H1 (cell line): ENCODE data around the gene CAPN7. TPM values are rescaled to one million over a fixed set of nuclear protein-coding genes. Genes with fewer than 3 reads are reported as not detected.

Source experiments
- CTCF ChIA-PET: fragments of 300-600 bp; sonication (Branson Sonifier 250); formaldehyde crosslinking; loops from one replicate; lab custom pipeline; 2021; ENCODE audit not compliant: partially characterized antibody; lab: Charles Lee
- POLR2A ChIA-PET: fragments of 300-600 bp; sonication (Branson Sonifier 250); formaldehyde crosslinking; loops from one replicate; lab custom pipeline; 2021; ENCODE audit warnings: inconsistent platforms; ENCODE audit not compliant: partially characterized antibody; lab: Charles Lee
- DNase-seq, 2 experiments: peaks; one replicate each; pipeline versions ENCODE4 v3.0.0 to v3.0.0-alpha.2; 2010 to 2022; ENCODE audit warnings: low spot score in 2 of 2, low read depth in 1 of 2, mixed read lengths in 1 of 2
- FAIRE-seq: peaks from 2 replicates; lab custom pipeline; 2011; peaks lifted over from hg19 to GRCh38; lab: Jason Lieb, UNC
- H2AFZ ChIP-seq: 2 replicates; pipeline ENCODE4 v1.8.1; 2012; ENCODE audit warnings: low read length, inconsistent platforms
- H2AK5ac ChIP-seq: 2 replicates; pipeline ENCODE4 v1.6.1; 2013; ENCODE audit warnings: low read depth, low read length
- H2BK120ac ChIP-seq: replicated peaks from 2 replicates; pipeline ENCODE3; 2013; ENCODE audit warnings: low read depth, low read length, inconsistent platforms
- H2BK12ac ChIP-seq: 2 replicates; pipeline ENCODE4 v1.6.1; 2013; ENCODE audit warnings: low read depth, low read length
- H2BK15ac ChIP-seq: 2 replicates; pipeline ENCODE4 v1.6.1; 2013; ENCODE audit warnings: low read length
- H2BK20ac ChIP-seq: 2 replicates; pipeline ENCODE4 v1.6.1; 2013; ENCODE audit warnings: low read length
- H2BK5ac ChIP-seq: 2 replicates; pipeline ENCODE4 v1.6.1; 2013; ENCODE audit warnings: low read depth, low read length
- H3K14ac ChIP-seq: 2 replicates; pipeline ENCODE4 v1.6.1; 2013; ENCODE audit warnings: inconsistent platforms; ENCODE audit not compliant: insufficient read length
- H3K18ac ChIP-seq: 2 replicates; pipeline ENCODE4 v1.6.1; 2013; ENCODE audit warnings: low read length; ENCODE audit errors: extremely low read depth
- H3K23ac ChIP-seq: 2 replicates; pipeline ENCODE4 v1.6.1; 2013; ENCODE audit warnings: inconsistent platforms; ENCODE audit not compliant: insufficient read length
- H3K23me2 ChIP-seq: 2 replicates; pipeline ENCODE4 v1.6.1; 2013; ENCODE audit warnings: low read depth, low read length
- H3K27ac ChIP-seq: 2 replicates; pipeline ENCODE4 v1.6.1; 2011; ENCODE audit warnings: low read depth, low read length, inconsistent platforms
- H3K27me3 ChIP-seq, 4 experiments: replicated peaks in 1 of 4; 1 replicate in 1 of 4; 2 replicates in 3 of 4; pipeline versions ENCODE4 v1.6.1 to v1.8.1; 2011 to 2013; ENCODE audit warnings: low read length in 3 of 4, mild to moderate bottlenecking in 3 of 4, inconsistent platforms in 2 of 4, mixed read lengths in 2 of 4, moderate library complexity in 1 of 4; ENCODE audit not compliant: control insufficient read depth in 3 of 4, insufficient read depth in 3 of 4; ENCODE audit errors: extremely low read depth in 1 of 4
- H3K36me3 ChIP-seq, 4 experiments: 2 replicates each; pipeline versions ENCODE4 v1.6.1 to v1.8.1; 2011 to 2013; ENCODE audit warnings: mild to moderate bottlenecking in 4 of 4, low read length in 3 of 4, moderate library complexity in 2 of 4, control low read depth in 1 of 4, inconsistent platforms in 1 of 4; ENCODE audit not compliant: insufficient read depth in 4 of 4, control insufficient read depth in 2 of 4
- H3K4ac ChIP-seq: replicated peaks from 2 replicates; pipeline ENCODE3; 2013; ENCODE audit warnings: low read length, low read depth, mixed read lengths, inconsistent platforms; ENCODE audit not compliant: insufficient read length
- H3K4me1 ChIP-seq, 4 experiments: replicated peaks in 1 of 4; 1 replicate in 1 of 4; 2 replicates in 3 of 4; pipeline versions ENCODE4 v1.6.1 to v1.8.1; 2011 to 2013; ENCODE audit warnings: low read length in 3 of 4, inconsistent platforms in 2 of 4, mixed read lengths in 1 of 4; ENCODE audit not compliant: insufficient read depth in 4 of 4, control insufficient read depth in 3 of 4
- H3K4me2 ChIP-seq, 2 experiments: 2 replicates each; pipeline versions ENCODE4 v1.6.1 to v1.8.1; 2011 to 2013; ENCODE audit warnings: low read depth in 2 of 2, low read length in 2 of 2, control low read depth in 1 of 2, inconsistent platforms in 1 of 2, mild to moderate bottlenecking in 1 of 2; ENCODE audit not compliant: insufficient read depth in 1 of 2
- H3K4me3 ChIP-seq, 4 experiments: fragments of 200-600, 300-600 bp in 1 of 4; sonication (generic), shearing (Covaris generic), sonication (Bioruptor Twin) in 1 of 4; 2 replicates each; pipeline versions ENCODE4 v1.5.1 to v1.8.1; 2011 to 2016; ENCODE audit warnings: low read length in 4 of 4, low read depth in 3 of 4, control low read depth in 2 of 4, inconsistent platforms in 2 of 4, mild to moderate bottlenecking in 2 of 4, mixed read lengths in 1 of 4, moderate library complexity in 1 of 4; ENCODE audit not compliant: insufficient read depth in 2 of 4; ENCODE audit errors: extremely low read depth in 1 of 4
- H3K56ac ChIP-seq: replicated peaks from 2 replicates; pipeline ENCODE3; 2013; ENCODE audit warnings: low read depth, mild to moderate bottlenecking, mixed read lengths, low read length, inconsistent platforms; ENCODE audit not compliant: insufficient read length
- H3K79me1 ChIP-seq: 2 replicates; pipeline ENCODE4 v1.6.1; 2013; ENCODE audit warnings: low read depth, low read length, control low read depth
- H3K79me2 ChIP-seq, 2 experiments: 2 replicates each; pipeline versions ENCODE4 v1.6.1 to v1.8.1; 2012 to 2013; ENCODE audit warnings: low read length in 2 of 2, mild to moderate bottlenecking in 2 of 2, inconsistent platforms in 1 of 2; ENCODE audit not compliant: insufficient read depth in 2 of 2, control insufficient read depth in 1 of 2
- H3K9ac ChIP-seq, 4 experiments: replicated peaks in 1 of 4; 1 replicate in 1 of 4; 2 replicates in 3 of 4; pipeline versions ENCODE4 v1.6.1 to v1.8.1; 2011 to 2013; ENCODE audit warnings: low read depth in 3 of 4, low read length in 3 of 4, control low read depth in 2 of 4, mild to moderate bottlenecking in 2 of 4, moderate library complexity in 2 of 4, inconsistent platforms in 1 of 4; ENCODE audit errors: extremely low read depth in 1 of 4
- H3K9me3 ChIP-seq, 2 experiments: 2 replicates each; pipeline versions ENCODE4 v1.6.1 to v1.8.1; 2012 to 2013; ENCODE audit warnings: mild to moderate bottlenecking in 2 of 2, moderate library complexity in 2 of 2, control low read depth in 1 of 2, inconsistent platforms in 1 of 2, low read depth in 1 of 2, low read length in 1 of 2, mixed read lengths in 1 of 2; ENCODE audit not compliant: insufficient read depth in 2 of 2
- H4K20me1 ChIP-seq, 2 experiments: replicated peaks in 1 of 2; 2 replicates each; pipeline versions ENCODE3 to v1.8.1; 2011 to 2013; ENCODE audit warnings: inconsistent platforms in 2 of 2, low read length in 2 of 2, mild to moderate bottlenecking in 1 of 2; ENCODE audit not compliant: insufficient read depth in 2 of 2, control insufficient read depth in 1 of 2
- H4K5ac ChIP-seq: 2 replicates; pipeline ENCODE4 v1.6.1; 2013; ENCODE audit warnings: low read length, low read depth, mixed read lengths, inconsistent platforms; ENCODE audit not compliant: insufficient read length
- H4K8ac ChIP-seq: 2 replicates; pipeline ENCODE4 v1.8.0; 2013; ENCODE audit warnings: mild to moderate bottlenecking, moderate library complexity, low read length, inconsistent platforms; ENCODE audit not compliant: insufficient read depth; ENCODE audit errors: extremely low read depth
- H4K91ac ChIP-seq: replicated peaks from 2 replicates; pipeline ENCODE3; 2013; ENCODE audit warnings: low read length, mixed read lengths, inconsistent platforms; ENCODE audit not compliant: insufficient read length
- ATF2 ChIP-seq: IDR thresholded peaks from 2 replicates; pipeline ENCODE4 v1.6.1; 2012; ENCODE audit warnings: low read length, inconsistent platforms
- CEBPB ChIP-seq: IDR thresholded peaks from 2 replicates; pipeline ENCODE4 v1.6.1; 2012; ENCODE audit warnings: low read depth, low read length
- CHD2 ChIP-seq: IDR thresholded peaks from 2 replicates; pipeline ENCODE4 v1.6.1; 2012; ENCODE audit warnings: low read length, improper control_type of control experiment
- JUN ChIP-seq: IDR thresholded peaks from 2 replicates; pipeline ENCODE4 v1.6.1; 2011; ENCODE audit warnings: low read depth, mild to moderate bottlenecking, improper control_type of control experiment, low read length
- POU5F1 ChIP-seq: IDR thresholded peaks from 2 replicates; pipeline ENCODE4 v1.6.1; 2011; ENCODE audit warnings: low read depth, mild to moderate bottlenecking, low read length, moderate library complexity
- RAD21 ChIP-seq, 2 experiments: IDR thresholded peaks in 1 of 2; conservative IDR thresholded peaks in 1 of 2; 2 replicates each; pipeline ENCODE4 v1.6.1; 2011; ENCODE audit warnings: low read depth in 2 of 2, low read length in 2 of 2, improper control_type of control experiment in 1 of 2, inconsistent platforms in 1 of 2, mild to moderate bottlenecking in 1 of 2, moderate library complexity in 1 of 2
- RXRA ChIP-seq: IDR thresholded peaks from 2 replicates; pipeline ENCODE4 v1.6.1; 2011; ENCODE audit warnings: low read depth, mild to moderate bottlenecking, low read length, moderate library complexity; ENCODE audit not compliant: insufficient read depth
- SAP30 ChIP-seq: fragments of 300-600 bp; sonication (generic); IDR thresholded peaks from 2 replicates; pipeline ENCODE4 v1.7.1; 2012; ENCODE audit warnings: low read length, moderate library complexity, mild to moderate bottlenecking, inconsistent platforms; ENCODE audit not compliant: insufficient read depth, insufficient replicate concordance
- SIN3A ChIP-seq, 2 experiments: IDR thresholded peaks in 1 of 2; conservative IDR thresholded peaks in 1 of 2; 2 replicates each; pipeline ENCODE4 v1.6.1; 2011 to 2012; ENCODE audit warnings: low read length in 2 of 2, improper control_type of control experiment in 1 of 2, low read depth in 1 of 2, mild to moderate bottlenecking in 1 of 2
- USF2 ChIP-seq: IDR thresholded peaks from 2 replicates; pipeline ENCODE4 v1.6.1; 2011; ENCODE audit warnings: low read length, improper control_type of control experiment
- WGBS, 2 experiments: shearing (Covaris generic) in 1 of 2; methylation state at CpG; one replicate each; pipeline versions ENCODE4 v1.1.6 to v1.1.7; 2013 to 2015; ENCODE audit warnings: low lambda C conversion rate in 2 of 2, mixed read lengths in 2 of 2, inconsistent platforms in 1 of 2, low coverage in 1 of 2, missing lambda C conversion rate in 1 of 2; ENCODE audit not compliant: insufficient replicate concordance in 2 of 2, insufficient coverage in 1 of 2, insufficient read length in 1 of 2; ENCODE audit errors: extremely low coverage in 1 of 2, missing lambda C conversion rate in 1 of 2; 5-methylcytosine and 5-hydroxymethylcytosine counted together
- polyA plus RNA-seq, 7 experiments: library from polyadenylated mRNA; depleted of rRNA in 3 of 7; stranded (reverse) in 5 of 7; unstranded in 2 of 7; fragments of >200 nt in 5 of 7; fragments of 200-250 nt in 2 of 7; gene quantifications; 1 replicate in 5 of 7; 2 replicates in 1 of 7; 4 replicates in 1 of 7; pipeline versions ENCODE4 v1.2.1 to v1.2.3, GENCODE V29; 2011 to 2013; ENCODE audit warnings: missing spikeins in 2 of 7, mixed read lengths in 2 of 7
- total RNA-seq: library from RNA; stranded (reverse); fragmentation: NEBNext Ultra II Directional; extraction: Animal tissue kit (Norgen Biotek cat#: 25700); gene quantifications from 2 replicates; pipeline ENCODE4 v1.2.1, GENCODE V29; 2021

Gene CAPN7
- total and polyA plus RNA-seq, 2 of the 8 experiments (the other 6 are each of a cell fraction or from before 2014, with no cell fraction given): 5.3 to 13.2 TPM

- Histone ChIP-seq H3K79me1 (0 out of 2 replicates have a peak, but pooled peaks cover 2% of the 10 kb centered on the region), H3K4me1 (peaks cover 0 to 6% (median under 1%) of the 10 kb centered on the region in 4 experiments; a peak in 2 of 7 replicates), H3K56ac (no peak overlapping the region), H4K20me1 (peaks cover 0 to 2% of the 10 kb centered on the region in 2 experiments), H3K4me2 (no peak overlapping the region), H3K18ac (no peak overlapping the region), H3K4ac (no peak overlapping the region), H4K8ac (no peak overlapping the region), H2BK5ac (no peak overlapping the region), H2BK20ac (no peak overlapping the region), H2AFZ (no peak overlapping the region), H3K27me3 (no peaks in the 10 kb centered on the region), H3K4me3 (no peak overlapping the region), H3K36me3 (no peaks in the 10 kb centered on the region), H2BK15ac (no peak overlapping the region), H3K27ac (no peak overlapping the region), H3K14ac (no peak overlapping the region), H3K23ac (no peak overlapping the region), H4K91ac (no peak overlapping the region), H4K5ac (no peak overlapping the region), H3K23me2 (no peaks in the 10 kb centered on the region), H2BK120ac (no peak overlapping the region), H3K79me2 (no peaks in the 10 kb centered on the region), H3K9me3 (no peaks in the 10 kb centered on the region), H3K9ac (no peak overlapping the region), H2AK5ac (no peak overlapping the region), H2BK12ac (no peak overlapping the region)
- DNase-seq (no peak), FAIRE-seq (no peak)
- CTCF ChIA-PET: interaction anchor here (1.2 to 4.4 kb wide), 4 partner anchors 9 to 17 kb away, joined by 3 to 16 read pairs (median 4); no protein-coding TSS in a partner anchor
- 100% methylated on average over 1 of the region's 1 CpG; no CpG with 5 or more reads in 1 of the 2 experiments for WGBS, 2 experiments
- POLR2A ChIA-PET: no interaction called here
- TF ChIP-seq RAD21 (IDR thresholded peaks at IDR 0.05 in 1 of 2, conservative IDR thresholded peaks at IDR 0.05 in 1 of 2; ENCODE audit: low read depth in 2 of 2, low read length in 2 of 2): no peak
- TF ChIP-seq ATF2: no peak
- TF ChIP-seq POU5F1: no peak
- TF ChIP-seq USF2: no peak
- TF ChIP-seq CHD2: no peak
- no peak for TF ChIP-seq JUN
- no peak for TF ChIP-seq RXRA
- TF ChIP-seq SAP30: no peak
- TF ChIP-seq SIN3A (conservative IDR thresholded peaks at IDR 0.05 in 1 of 2, IDR thresholded peaks at IDR 0.05 in 1 of 2; ENCODE audit: low read depth in 1 of 2, low read length in 2 of 2): no peak
- no peak for TF ChIP-seq CEBPB
Measured at GRCh38 chr3:15289661-15290060, 83.6 kb downstream of the CAPN7 start.
